Activated naive CD8-positive, alpha-beta T cell treated with anti-CD3 and anti-CD28 coated beads, Interleukin-2, amount 50 U/mL, for 24 hours (primary cell): ENCODE results near the gene NTRK3.
"Not testable (repeated sequence)": the region's sequence is repeated elsewhere in the genome, so short reads cannot be mapped to it uniquely, and the experiment has no call there.

Experiments used
- ATAC-seq: fragments of 150-1000 bp; cut with Tn5 transposase; one replicate; pipeline ENCODE4 v1.10.0; 2021
- DNase-seq: peaks from one replicate; pipeline ENCODE4 v3.0.0; 2021
- H3K27ac Mint-ChIP-seq: one replicate; pipeline ENCODE4 v1.8.0; 2021; ENCODE audit warnings: mild to moderate bottlenecking, mixed read lengths
- H3K27me3 Mint-ChIP-seq: one replicate; pipeline ENCODE4 v1.8.0; 2021; ENCODE audit warnings: mixed read lengths
- H3K36me3 Mint-ChIP-seq: one replicate; pipeline ENCODE4 v1.8.0; 2021; ENCODE audit warnings: low read depth, mixed read lengths
- H3K4me1 Mint-ChIP-seq: one replicate; pipeline ENCODE4 v1.8.0; 2021; ENCODE audit warnings: mixed read lengths
- H3K4me3 Mint-ChIP-seq: one replicate; pipeline ENCODE4 v1.8.0; 2021; ENCODE audit warnings: mild to moderate bottlenecking, moderate library complexity, mixed read lengths
- H3K9me3 Mint-ChIP-seq: one replicate; pipeline ENCODE4 v1.8.0; 2021; ENCODE audit warnings: mixed read lengths

NTRK3 gene

GRCh38 chr15:88080616-88081015 lies 175.9 kb downstream of the NTRK3 start:
- no peaks in the 10 kb centered on the region for H3K36me3 Mint-ChIP-seq
- no peaks in the 10 kb centered on the region for H3K4me1 Mint-ChIP-seq
- H3K9me3 Mint-ChIP-seq, result no peaks in the 10 kb centered on the region
- H3K27me3 Mint-ChIP-seq, result peaks cover under 1% of the 10 kb centered on the region
- no peak overlapping the region for H3K4me3 Mint-ChIP-seq
- no peak overlapping the region for H3K27ac Mint-ChIP-seq
- no peak for DNase-seq
- ATAC-seq, result no peak

GRCh38 chr15:88077296-88078020 lies 179.1 kb downstream of the NTRK3 start:
- DNase-seq, result no peak

GRCh38 chr15:88076328-88076727 lies 180.2 kb downstream of the NTRK3 start:
- Mint-ChIP-seq H3K4me3 (no peak overlapping the region), H3K36me3 (no peaks in the 10 kb centered on the region), H3K27me3 (no peaks in the 10 kb centered on the region), H3K4me1 (no peaks in the 10 kb centered on the region), H3K27ac (no peak overlapping the region), H3K9me3 (no peaks in the 10 kb centered on the region)
- ATAC-seq, result no peak
- no peak for DNase-seq

More at GRCh38 chr15:88077296-88078020, 179.1 kb downstream of the NTRK3 start:
- Mint-ChIP-seq H3K9me3 (no peaks in the 10 kb centered on the region), H3K27me3 (no peaks in the 10 kb centered on the region), H3K27ac (no peak overlapping the region), H3K4me1 (no peaks in the 10 kb centered on the region), H3K4me3 (no peak overlapping the region), H3K36me3 (no peaks in the 10 kb centered on the region)
- ATAC-seq, result no peak

- no peak for DNase-seq
- no peak for ATAC-seq
- no peaks in the 10 kb centered on the region for H3K36me3 Mint-ChIP-seq
- no peak overlapping the region for H3K27ac Mint-ChIP-seq
- H3K9me3 Mint-ChIP-seq, result no peaks in the 10 kb centered on the region
- H3K4me1 Mint-ChIP-seq, result no peaks in the 10 kb centered on the region
- no peaks in the 10 kb centered on the region for H3K27me3 Mint-ChIP-seq
- no peak overlapping the region for H3K4me3 Mint-ChIP-seq
These were observed 181.4 kb downstream of the NTRK3 start for GRCh38 chr15:88075102-88075501.

GRCh38 chr15:88074386-88074785 lies 182.2 kb downstream of the NTRK3 start:
- DNase-seq (no peak), ATAC-seq (no peak)
- Mint-ChIP-seq H3K4me1 (no peaks in the 10 kb centered on the region), H3K9me3 (no peaks in the 10 kb centered on the region), H3K27ac (no peak overlapping the region), H3K4me3 (no peak overlapping the region), H3K27me3 (no peaks in the 10 kb centered on the region), H3K36me3 (no peaks in the 10 kb centered on the region)

- no peak overlapping the region for H3K27ac Mint-ChIP-seq
These were observed 183.2 kb downstream of the NTRK3 start for GRCh38 chr15:88073391-88073691.

GRCh38 chr15:88072598-88073390 lies 183.7 kb downstream of the NTRK3 start:
- no peaks in the 10 kb centered on the region for H3K9me3 Mint-ChIP-seq
- ATAC-seq (no peak), DNase-seq (no peak)
- no peaks in the 10 kb centered on the region for H3K36me3 Mint-ChIP-seq
- no peak overlapping the region for H3K27ac Mint-ChIP-seq
- H3K27me3 Mint-ChIP-seq, result no peaks in the 10 kb centered on the region
- H3K4me1 Mint-ChIP-seq, result no peaks in the 10 kb centered on the region
- no peak overlapping the region for H3K4me3 Mint-ChIP-seq

More at GRCh38 chr15:88073391-88073691, 183.2 kb downstream of the NTRK3 start:
- ATAC-seq (no peak), DNase-seq (no peak)
- H3K4me3 Mint-ChIP-seq, result no peak overlapping the region
- H3K4me1 Mint-ChIP-seq, result no peaks in the 10 kb centered on the region
- no peaks in the 10 kb centered on the region for H3K36me3 Mint-ChIP-seq
- H3K27me3 Mint-ChIP-seq, result no peaks in the 10 kb centered on the region
- no peaks in the 10 kb centered on the region for H3K9me3 Mint-ChIP-seq

GRCh38 chr15:88072133-88072532 lies 184.4 kb downstream of the NTRK3 start:
- not testable (repeated sequence) for H3K4me3 Mint-ChIP-seq, H3K36me3 Mint-ChIP-seq, H3K27me3 Mint-ChIP-seq, DNase-seq, ATAC-seq, H3K27ac Mint-ChIP-seq, H3K4me1 Mint-ChIP-seq, H3K9me3 Mint-ChIP-seq

GRCh38 chr15:88071141-88071540 lies 185.4 kb downstream of the NTRK3 start:
- Mint-ChIP-seq H3K4me3 (no peak overlapping the region), H3K4me1 (no peaks in the 10 kb centered on the region), H3K9me3 (no peaks in the 10 kb centered on the region), H3K27me3 (peaks cover 3% of the 10 kb centered on the region), H3K27ac (no peak overlapping the region), H3K36me3 (no peaks in the 10 kb centered on the region)
- ATAC-seq (no peak), DNase-seq (no peak)

- Mint-ChIP-seq H3K27me3 (peaks cover 3% of the 10 kb centered on the region), H3K4me1 (no peaks in the 10 kb centered on the region), H3K9me3 (no peaks in the 10 kb centered on the region), H3K27ac (no peak overlapping the region), H3K36me3 (no peaks in the 10 kb centered on the region), H3K4me3 (no peak overlapping the region)
- ATAC-seq, result no peak
- no peak for DNase-seq
These were observed 187.0 kb downstream of the NTRK3 start for GRCh38 chr15:88069561-88069960.

GRCh38 chr15:88067331-88067685 lies 189.2 kb downstream of the NTRK3 start:
- no peaks in the 10 kb centered on the region for H3K4me1 Mint-ChIP-seq
- H3K36me3 Mint-ChIP-seq, result no peaks in the 10 kb centered on the region
- peaks cover 3% of the 10 kb centered on the region for H3K27me3 Mint-ChIP-seq
- ATAC-seq (no peak), DNase-seq (no peak)
- no peak overlapping the region for H3K27ac Mint-ChIP-seq
- H3K9me3 Mint-ChIP-seq, result no peaks in the 10 kb centered on the region
- no peak overlapping the region for H3K4me3 Mint-ChIP-seq

- no peaks in the 10 kb centered on the region for H3K4me1 Mint-ChIP-seq
- DNase-seq (no peak), ATAC-seq (no peak)
- no peaks in the 10 kb centered on the region for H3K36me3 Mint-ChIP-seq
- H3K9me3 Mint-ChIP-seq, result no peaks in the 10 kb centered on the region
- H3K27ac Mint-ChIP-seq, result no peak overlapping the region
- H3K27me3 Mint-ChIP-seq, result peaks cover 3% of the 10 kb centered on the region
- no peak overlapping the region for H3K4me3 Mint-ChIP-seq
These were observed 189.8 kb downstream of the NTRK3 start for GRCh38 chr15:88066636-88067330.

- no peaks in the 10 kb centered on the region for H3K4me1 Mint-ChIP-seq
- H3K9me3 Mint-ChIP-seq, result no peaks in the 10 kb centered on the region
- H3K4me3 Mint-ChIP-seq, result no peak overlapping the region
- peaks cover 1% of the 10 kb centered on the region for H3K27me3 Mint-ChIP-seq
- no peaks in the 10 kb centered on the region for H3K36me3 Mint-ChIP-seq
- no peak for DNase-seq
- H3K27ac Mint-ChIP-seq, result no peak overlapping the region
- no peak for ATAC-seq
These were observed 195.1 kb downstream of the NTRK3 start for GRCh38 chr15:88061452-88061851.

- H3K4me3 Mint-ChIP-seq, result no peak overlapping the region
- peaks cover 1% of the 10 kb centered on the region for H3K27me3 Mint-ChIP-seq
- H3K36me3 Mint-ChIP-seq, result no peaks in the 10 kb centered on the region
- no peak overlapping the region for H3K27ac Mint-ChIP-seq
- H3K9me3 Mint-ChIP-seq, result no peaks in the 10 kb centered on the region
- DNase-seq (no peak), ATAC-seq (no peak)
- H3K4me1 Mint-ChIP-seq, result no peaks in the 10 kb centered on the region
These were observed 196.2 kb downstream of the NTRK3 start for GRCh38 chr15:88060383-88060782.

- Mint-ChIP-seq H3K27ac (no peak overlapping the region), H3K9me3 (no peaks in the 10 kb centered on the region), H3K4me3 (no peak overlapping the region), H3K36me3 (no peaks in the 10 kb centered on the region), H3K4me1 (no peaks in the 10 kb centered on the region), H3K27me3 (peaks cover 1% of the 10 kb centered on the region)
- DNase-seq, result no peak
- no peak for ATAC-seq
These were observed 198.7 kb downstream of the NTRK3 start for GRCh38 chr15:88057836-88058235.
